Tibial artery (tissue), 4 donors: ENCODE measurements around the gene CFAP53.

Experiments used
- DNase-seq, 2 donors: peaks; one replicate each; pipeline ENCODE4 v3.0.0-alpha.2; 2019
- H3K27ac ChIP-seq, 2 donors: fragments of 200-600 bp; sonication (generic) in 1 of 2; 1 replicate in 1 of 2; 2 replicates in 1 of 2; pipeline ENCODE4 v1.5.1; 2018 to 2019; ENCODE audit warnings: mild to moderate bottlenecking in 1 of 2
- H3K27me3 ChIP-seq, 2 donors: fragments of 200-600 bp; sonication (generic) in 1 of 2; one replicate each; pipeline versions ENCODE4 v1.5.1 to v1.6.0; 2016 to 2019
- H3K36me3 ChIP-seq, 3 donors: fragments of 200-600 bp; sonication (generic) in 2 of 3; one replicate each; pipeline ENCODE4 v1.5.1; 2016 to 2019; ENCODE audit warnings: mild to moderate bottlenecking in 2 of 3
- H3K4me1 ChIP-seq, 4 donors: fragments of 200-600 bp; sonication (generic) in 2 of 4; 1 replicate in 3 of 4; 2 replicates in 1 of 4; pipeline ENCODE4 v1.5.1; 2016 to 2019
- H3K4me3 ChIP-seq, 2 donors: fragments of 200-600 bp; sonication (generic) in 1 of 2; 1 replicate in 1 of 2; 2 replicates in 1 of 2; pipeline ENCODE4 v1.5.1; 2018 to 2019; ENCODE audit warnings: mild to moderate bottlenecking in 2 of 2
- H3K9me3 ChIP-seq, 3 donors: fragments of 200-600 bp; sonication (generic) in 1 of 3; one replicate each; pipeline ENCODE4 v1.5.1; 2016 to 2019
- CTCF ChIP-seq, 2 experiments: fragments of 200-600 bp in 1 of 2; fragments of 450-650 bp in 1 of 2; IDR thresholded peaks; one replicate each; pipeline ENCODE4 v1.5.1; 2017 to 2019; ENCODE audit warnings: antibody characterized with exemption in 2 of 2, mild to moderate bottlenecking in 1 of 2, moderate library complexity in 1 of 2
- intact Hi-C: fragments of 100-400 bp; cut with DNase I; formaldehyde crosslinking; loops from one replicate; pipeline ENCODE4 v1.15.0; 2023; ENCODE audit warnings: low total_unique reads

CFAP53 gene

GRCh38 chr18:50193796-50194630 is 72.3 kb downstream of the CFAP53 start:
- Histone ChIP-seq H3K4me3 (peak overlapping the region; percentile 46 to 66), H3K9me3 (no peaks in the 10 kb centered on the region), H3K27ac (no peak overlapping the region), H3K27me3 (peaks cover 0 to 52% of the 10 kb centered on the region in 2 donors), H3K4me1 (peaks cover 0 to 27% (median 21%) of the 10 kb centered on the region in 4 donors), H3K36me3 (no peaks in the 10 kb centered on the region)
- intact Hi-C loops = no loop called here
- no peak for TF ChIP-seq CTCF (IDR thresholded peaks at IDR 0.05)
- no peak for DNase-seq

- H3K27me3 ChIP-seq = peaks cover 0 to 46% of the 10 kb centered on the region in 2 donors
- peak overlapping the region in 1 of 2 donors; percentile 66 for H3K4me3 ChIP-seq
- no peak overlapping the region for H3K27ac ChIP-seq
- intact Hi-C loops = no loop called here
- TF ChIP-seq CTCF (IDR thresholded peaks at IDR 0.05) = no peak
- no peaks in the 10 kb centered on the region for H3K36me3 ChIP-seq
- H3K4me1 ChIP-seq = peaks cover 0 to 27% (median 21%) of the 10 kb centered on the region in 4 donors
- H3K9me3 ChIP-seq = no peaks in the 10 kb centered on the region
- no peak for DNase-seq
Observed at GRCh38 chr18:50192995-50193795, 73.1 kb downstream of the CFAP53 start.

- Histone ChIP-seq H3K4me3 (no peak overlapping the region), H3K27ac (no peak overlapping the region), H3K4me1 (peaks cover 0 to 27% (median 21%) of the 10 kb centered on the region in 4 donors), H3K36me3 (no peaks in the 10 kb centered on the region), H3K27me3 (peaks cover 0 to 38% of the 10 kb centered on the region in 2 donors), H3K9me3 (no peaks in the 10 kb centered on the region)
- intact Hi-C loops = no loop called here
- DNase-seq = no peak
- no peak for TF ChIP-seq CTCF (IDR thresholded peaks at IDR 0.05)
Observed at GRCh38 chr18:50190926-50191325, 75.4 kb downstream of the CFAP53 start.

GRCh38 chr18:50190236-50190635 is 76.1 kb downstream of the CFAP53 start:
- H3K36me3 ChIP-seq = no peaks in the 10 kb centered on the region
- H3K9me3 ChIP-seq = no peaks in the 10 kb centered on the region
- no peak for TF ChIP-seq CTCF (IDR thresholded peaks at IDR 0.05)
- H3K27me3 ChIP-seq = peaks cover 0 to 32% of the 10 kb centered on the region in 2 donors
- no peak for DNase-seq
- H3K4me3 ChIP-seq = no peak overlapping the region
- H3K4me1 ChIP-seq = peaks cover 0 to 24% (median 19%) of the 10 kb centered on the region in 4 donors
- intact Hi-C loops = no loop called here
- no peak overlapping the region for H3K27ac ChIP-seq

- peaks cover 0 to 13% (median 10%) of the 10 kb centered on the region in 4 donors for H3K4me1 ChIP-seq
- peaks cover 0 to 21% of the 10 kb centered on the region in 2 donors for H3K27me3 ChIP-seq
Observed at GRCh38 chr18:50189160-50189559, 77.1 kb downstream of the CFAP53 start.

More at GRCh38 chr18:50189160-50189559, 77.1 kb downstream of the CFAP53 start:
- no peaks in the 10 kb centered on the region for H3K36me3 ChIP-seq
- no peak for DNase-seq
- H3K4me3 ChIP-seq = no peak overlapping the region
- no peaks in the 10 kb centered on the region for H3K9me3 ChIP-seq
- TF ChIP-seq CTCF (IDR thresholded peaks at IDR 0.05) = no peak
- intact Hi-C loops = no loop called here
- H3K27ac ChIP-seq = no peak overlapping the region
